Type B pancreatic cell (in vitro differentiated cells): Measurements from ENCODE around the gene ERC1. TPM values are rescaled to one million over a fixed set of nuclear protein-coding genes. Genes with fewer than 3 reads are reported as not detected.
"Not testable (repeated sequence)": the region's sequence is repeated elsewhere in the genome, so short reads cannot be mapped to it uniquely, and the experiment has no call there.

Source experiments
- DNase-seq: peaks from one replicate; pipeline ENCODE4 v3.0.0; 2021; ENCODE audit warnings: mixed read lengths; ENCODE audit not compliant: unreplicated experiment; ENCODE audit errors: extremely low spot score
- H3K27ac Mint-ChIP-seq: 2 replicates; pipeline ENCODE4 v1.8.0; 2021; ENCODE audit warnings: mild to moderate bottlenecking, mixed read lengths
- H3K27me3 Mint-ChIP-seq: 2 replicates; pipeline ENCODE4 v1.8.0; 2021; ENCODE audit warnings: mixed read lengths
- H3K36me3 Mint-ChIP-seq: 2 replicates; pipeline ENCODE4 v1.8.0; 2021; ENCODE audit warnings: mixed read lengths
- H3K4me1 Mint-ChIP-seq: one replicate; pipeline ENCODE4 v1.8.0; 2021; ENCODE audit warnings: mixed read lengths; ENCODE audit not compliant: unreplicated experiment
- H3K4me3 Mint-ChIP-seq: 2 replicates; pipeline ENCODE4 v1.8.0; 2021; ENCODE audit warnings: mild to moderate bottlenecking, mixed read lengths
- H3K9me3 Mint-ChIP-seq: 2 replicates; pipeline ENCODE4 v1.8.0; 2021; ENCODE audit warnings: mixed read lengths
- total RNA-seq: library from RNA; stranded (reverse); gene quantifications from 2 replicates; pipeline ENCODE4 v1.2.1, GENCODE V29; 2021; ENCODE audit warnings: low replicate concordance
- TF ChIP-seq, protein P1 (sequence below): fragments of 200-600 bp; sonication (generic); conservative IDR thresholded peaks from 2 replicates; pipeline ENCODE4 v1.5.0; 2021; ENCODE audit warnings: antibody characterized with exemption, mild to moderate bottlenecking

ERC1 gene
- total RNA-seq, 1 donor from 2014 or later, result 62.8 TPM

DNA sequence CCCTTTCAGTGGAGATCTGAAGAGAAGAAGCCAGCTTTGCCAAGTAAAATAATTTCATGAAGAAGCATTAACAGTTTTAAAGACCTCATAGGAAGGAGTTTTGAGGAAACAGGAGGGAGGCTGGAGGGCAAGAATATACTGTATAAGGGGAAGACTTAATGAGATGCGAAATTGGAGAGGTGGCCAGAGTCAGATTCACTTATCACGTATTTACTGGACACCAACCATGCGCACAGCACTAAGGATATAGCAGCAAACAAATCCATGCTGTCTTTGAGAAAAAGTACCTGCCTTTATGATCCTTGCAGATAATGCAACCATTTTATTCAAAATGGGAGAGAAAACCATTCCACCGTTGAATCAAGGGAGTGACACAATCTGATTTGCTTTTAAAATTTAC is 100.3 kb downstream of the ERC1 start:
- DNase-seq, result no peak
- Mint-ChIP-seq H3K27me3 (no peaks in the 10 kb centered on the region), H3K27ac (peak overlapping the region; percentile 4), H3K9me3 (no peaks in the 10 kb centered on the region), H3K4me3 (no peak overlapping the region), H3K36me3 (no peaks in the 10 kb centered on the region), H3K4me1 (no peaks in the 10 kb centered on the region)
- TF ChIP-seq, protein P1, sequence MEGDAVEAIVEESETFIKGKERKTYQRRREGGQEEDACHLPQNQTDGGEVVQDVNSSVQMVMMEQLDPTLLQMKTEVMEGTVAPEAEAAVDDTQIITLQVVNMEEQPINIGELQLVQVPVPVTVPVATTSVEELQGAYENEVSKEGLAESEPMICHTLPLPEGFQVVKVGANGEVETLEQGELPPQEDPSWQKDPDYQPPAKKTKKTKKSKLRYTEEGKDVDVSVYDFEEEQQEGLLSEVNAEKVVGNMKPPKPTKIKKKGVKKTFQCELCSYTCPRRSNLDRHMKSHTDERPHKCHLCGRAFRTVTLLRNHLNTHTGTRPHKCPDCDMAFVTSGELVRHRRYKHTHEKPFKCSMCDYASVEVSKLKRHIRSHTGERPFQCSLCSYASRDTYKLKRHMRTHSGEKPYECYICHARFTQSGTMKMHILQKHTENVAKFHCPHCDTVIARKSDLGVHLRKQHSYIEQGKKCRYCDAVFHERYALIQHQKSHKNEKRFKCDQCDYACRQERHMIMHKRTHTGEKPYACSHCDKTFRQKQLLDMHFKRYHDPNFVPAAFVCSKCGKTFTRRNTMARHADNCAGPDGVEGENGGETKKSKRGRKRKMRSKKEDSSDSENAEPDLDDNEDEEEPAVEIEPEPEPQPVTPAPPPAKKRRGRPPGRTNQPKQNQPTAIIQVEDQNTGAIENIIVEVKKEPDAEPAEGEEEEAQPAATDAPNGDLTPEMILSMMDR, result no peak

DNA sequence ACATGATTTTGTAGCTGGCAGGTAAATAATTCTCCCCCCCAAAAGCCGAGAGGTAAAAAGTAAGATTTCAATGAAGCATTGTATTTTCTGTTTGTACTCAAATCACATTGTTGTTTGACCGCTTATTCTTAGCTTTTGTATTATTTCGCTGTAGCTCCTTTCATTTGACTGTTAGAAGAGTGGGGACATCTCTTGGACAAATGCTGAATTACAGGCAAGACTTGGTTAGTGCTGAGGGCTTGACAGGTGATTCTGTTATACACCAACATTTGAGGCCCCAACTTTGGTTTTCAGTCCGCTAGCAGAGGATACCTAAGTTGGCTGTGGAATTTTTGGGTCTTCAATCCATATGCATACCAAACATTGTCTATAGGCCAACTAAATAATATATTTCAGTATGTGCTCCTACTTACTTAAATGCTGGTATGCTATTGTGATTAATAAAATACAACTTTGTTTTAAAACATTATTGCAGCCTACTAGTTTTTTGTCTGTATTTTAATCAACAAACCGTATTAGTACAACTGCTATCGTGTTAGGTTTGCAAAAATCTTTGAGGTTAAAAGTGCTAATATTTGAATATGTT is 102.2 kb downstream of the ERC1 start:
- H3K27me3 Mint-ChIP-seq, result no peaks in the 10 kb centered on the region
- DNase-seq, result no peak
- no peaks in the 10 kb centered on the region for H3K36me3 Mint-ChIP-seq
- H3K9me3 Mint-ChIP-seq, result no peaks in the 10 kb centered on the region
- H3K4me3 Mint-ChIP-seq, result no peak overlapping the region
- no peaks in the 10 kb centered on the region for H3K4me1 Mint-ChIP-seq
- TF ChIP-seq, protein P1, result peak; percentile 85
- no peak overlapping the region for H3K27ac Mint-ChIP-seq

DNA sequence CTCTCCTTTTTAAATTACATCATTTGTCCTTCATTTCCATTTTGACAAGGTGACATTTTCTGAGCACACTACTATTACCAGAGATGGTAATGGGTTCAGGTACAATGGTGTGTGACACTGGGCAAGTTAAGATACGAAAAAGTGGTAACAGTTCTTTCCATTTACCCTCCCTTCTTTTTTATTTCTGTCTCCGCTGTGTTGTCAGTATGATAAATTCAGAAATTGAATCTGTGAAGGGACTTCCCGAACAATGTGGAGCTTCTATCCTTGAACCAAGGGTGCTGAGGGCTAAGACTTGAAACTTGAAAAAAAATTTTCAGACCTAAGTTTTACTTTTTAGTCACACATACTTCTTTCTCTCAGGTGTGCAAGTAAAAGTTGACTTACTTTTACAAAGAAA is 103.7 kb downstream of the ERC1 start:
- Mint-ChIP-seq H3K4me1 (no peaks in the 10 kb centered on the region), H3K36me3 (no peaks in the 10 kb centered on the region), H3K9me3 (no peaks in the 10 kb centered on the region), H3K27ac (no peak overlapping the region), H3K4me3 (no peak overlapping the region), H3K27me3 (no peaks in the 10 kb centered on the region)
- DNase-seq, result no peak
- TF ChIP-seq, protein P1, result no peak

DNA sequence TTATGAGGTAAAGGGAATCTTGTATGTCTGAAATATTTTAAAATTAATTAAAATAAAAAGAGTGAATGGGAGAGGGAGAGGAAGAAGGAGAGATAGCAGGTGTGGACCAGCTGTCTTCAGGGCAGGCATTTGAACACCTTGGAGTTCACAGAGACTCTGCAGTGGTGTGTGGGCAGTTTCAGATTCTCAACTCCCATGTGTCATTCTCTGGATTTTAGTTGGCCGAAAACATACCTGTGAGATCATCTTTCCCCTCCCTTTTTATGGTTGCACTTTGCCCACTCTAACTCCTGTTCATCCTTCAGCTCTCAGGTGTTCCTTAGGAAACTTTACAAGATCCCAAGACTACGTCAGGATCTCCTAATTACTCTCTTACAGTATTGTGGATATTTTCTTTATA is 108.1 kb downstream of the ERC1 start:
- Mint-ChIP-seq H3K27ac (no peak overlapping the region), H3K27me3 (no peaks in the 10 kb centered on the region), H3K4me3 (no peak overlapping the region), H3K4me1 (peaks cover 7% of the 10 kb centered on the region), H3K9me3 (no peaks in the 10 kb centered on the region), H3K36me3 (peaks cover 10% of the 10 kb centered on the region)
- DNase-seq, result no peak
- TF ChIP-seq, protein P1, result no peak

DNA sequence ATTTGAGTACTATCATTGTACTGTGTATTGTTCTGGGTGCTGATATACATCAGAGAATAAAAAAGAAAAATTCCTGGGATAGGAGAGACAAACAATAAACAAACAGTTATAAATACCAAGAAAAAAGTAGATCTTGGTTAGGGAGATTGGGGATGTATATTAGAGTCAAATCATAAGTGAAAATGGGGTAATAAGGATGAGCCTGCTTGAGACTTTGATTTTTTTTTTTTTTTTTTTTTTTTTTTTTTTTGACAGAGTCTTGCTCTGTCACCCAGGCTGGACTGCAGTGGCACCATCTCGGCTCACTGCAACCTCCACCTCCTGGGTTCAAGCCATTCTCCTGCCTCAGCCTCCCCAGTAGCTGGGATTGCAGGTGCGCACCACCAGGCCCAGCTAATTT is 108.6 kb downstream of the ERC1 start:
- not testable (repeated sequence) for H3K4me3 Mint-ChIP-seq, DNase-seq, H3K27ac Mint-ChIP-seq, H3K9me3 Mint-ChIP-seq, H3K4me1 Mint-ChIP-seq, H3K27me3 Mint-ChIP-seq, H3K36me3 Mint-ChIP-seq

DNA sequence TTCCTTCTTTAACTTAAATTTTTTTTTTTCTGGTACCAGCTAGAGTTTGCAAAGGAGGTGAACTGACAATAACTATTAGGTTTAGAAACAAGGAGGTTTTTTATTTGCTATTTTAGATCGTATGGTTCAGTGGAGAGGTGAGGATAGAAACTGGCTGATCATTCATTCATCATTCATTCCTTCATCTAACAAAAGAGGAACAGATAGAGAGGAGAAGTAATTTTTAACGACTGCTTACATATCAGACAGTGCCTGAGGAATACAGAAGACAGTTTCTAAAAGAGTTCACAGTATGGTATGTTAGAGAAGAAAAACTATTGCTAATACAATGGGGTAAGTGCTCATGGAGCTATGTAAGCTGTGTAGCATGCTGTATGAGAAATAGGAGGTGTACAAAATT is 111.1 kb downstream of the ERC1 start:
- Mint-ChIP-seq H3K9me3 (no peaks in the 10 kb centered on the region), H3K27ac (no peak overlapping the region), H3K36me3 (peaks cover 22% of the 10 kb centered on the region), H3K4me1 (peaks cover 7% of the 10 kb centered on the region), H3K4me3 (no peak overlapping the region), H3K27me3 (no peaks in the 10 kb centered on the region)
- DNase-seq, result no peak
- TF ChIP-seq, protein P1, result no peak
